Neural progenitor cell (in vitro differentiated cells): Measurements from ENCODE around the gene SNX32. TPM values are rescaled to one million over a fixed set of nuclear protein-coding genes. Genes with fewer than 3 reads are reported as not detected.
A peak's percentile ranks its signal among the peaks of the same experiment; 100 is the strongest.

Source experiments
- DNase-seq: peaks from one replicate; pipeline ENCODE4 v3.0.0-alpha.2; 2016; ENCODE audit warnings: low spot score
- H2AFZ ChIP-seq: fragments of 200-600 bp; sonication (generic); replicated peaks from 2 replicates; pipeline ENCODE4 v1.6.1; 2016; ENCODE audit warnings: antibody characterized with exemption
- H3F3A ChIP-seq: fragments of 200-600 bp; sonication (generic); 2 replicates; pipeline ENCODE4 v1.6.1; 2016; ENCODE audit warnings: antibody characterized with exemption, low read depth
- H3K27ac ChIP-seq: fragments of 200-600 bp; sonication (generic); 2 replicates; pipeline ENCODE4 v1.5.1; 2016; ENCODE audit warnings: mild to moderate bottlenecking
- H3K27me3 ChIP-seq: fragments of 200-600 bp; sonication (generic); 2 replicates; pipeline ENCODE4 v1.6.1; 2016; ENCODE audit warnings: mild to moderate bottlenecking, moderate library complexity
- H3K36me3 ChIP-seq: fragments of 200-600 bp; sonication (generic); 2 replicates; pipeline ENCODE4 v1.5.1; 2016
- H3K4me1 ChIP-seq: fragments of 200-600 bp; sonication (generic); 2 replicates; pipeline ENCODE4 v1.6.1; 2016; ENCODE audit warnings: mixed run types
- H3K4me2 ChIP-seq: fragments of 200-600 bp; sonication (generic); 2 replicates; pipeline ENCODE4 v1.6.1; 2016
- H3K4me3 ChIP-seq: fragments of 200-600 bp; sonication (generic); 2 replicates; pipeline ENCODE4 v1.5.1; 2016
- H3K79me2 ChIP-seq: fragments of 200-600 bp; sonication (generic); 2 replicates; pipeline ENCODE4 v1.6.1; 2016; ENCODE audit warnings: low read depth
- H3K9ac ChIP-seq: fragments of 200-600 bp; sonication (generic); 2 replicates; pipeline ENCODE4 v1.6.1; 2016
- H3K9me3 ChIP-seq: fragments of 200-600 bp; sonication (generic); 2 replicates; pipeline ENCODE4 v1.5.1; 2016; ENCODE audit warnings: low read depth
- H4K20me1 ChIP-seq: fragments of 200-600 bp; sonication (generic); 2 replicates; pipeline ENCODE4 v1.6.1; 2016; ENCODE audit warnings: low read depth
- H3K27ac Mint-ChIP-seq: 3 replicates; pipeline ENCODE4 v1.8.0; 2021; ENCODE audit warnings: mixed read lengths
- H3K27me3 Mint-ChIP-seq: 2 replicates; pipeline ENCODE4 v1.8.0; 2022; ENCODE audit warnings: low read depth, mild to moderate bottlenecking, inconsistent platforms, moderate library complexity, mixed read lengths; ENCODE audit not compliant: insufficient read depth
- H3K36me3 Mint-ChIP-seq: 3 replicates; pipeline ENCODE4 v1.8.0; 2021; ENCODE audit warnings: mixed read lengths
- H3K4me1 Mint-ChIP-seq: 3 replicates; pipeline ENCODE4 v1.8.0; 2021; ENCODE audit warnings: mixed read lengths
- H3K4me3 Mint-ChIP-seq: 3 replicates; pipeline ENCODE4 v1.8.0; 2021; ENCODE audit warnings: mild to moderate bottlenecking, moderate library complexity, mixed read lengths
- H3K9me3 Mint-ChIP-seq: 3 replicates; pipeline ENCODE4 v1.8.0; 2020; ENCODE audit warnings: mixed read lengths
- CTCF ChIP-seq: fragments of 200-600 bp; sonication (generic); IDR thresholded peaks from 2 replicates; pipeline ENCODE4 v1.5.1; 2017; ENCODE audit warnings: antibody characterized with exemption, mild to moderate bottlenecking
- EZH2 ChIP-seq: fragments of 200-600 bp; sonication (generic); IDR thresholded peaks from 2 replicates; pipeline ENCODE4 v1.6.1; 2017; ENCODE audit warnings: antibody characterized with exemption, mild to moderate bottlenecking, moderate library complexity
- EZH2phosphoT487 ChIP-seq: fragments of 200-600 bp; sonication (generic); IDR thresholded peaks from 2 replicates; pipeline ENCODE4 v1.6.1; 2017; ENCODE audit warnings: antibody characterized with exemption
- total RNA-seq: library from RNA; depleted of rRNA; stranded (reverse); fragments of >200 nt; gene quantifications from 2 replicates; pipeline ENCODE4 v1.2.3, GENCODE V29; 2015; ENCODE audit warnings: low replicate concordance

Gene SNX32
- total RNA-seq, 1 donor from 2014 or later, result 1.4 TPM

GRCh38 chr11:65866509-65867283, 32.9 kb downstream of the SNX32 start:
- H3K79me2 ChIP-seq, result peaks cover 6% of the 10 kb centered on the region
- TF ChIP-seq EZH2 (no peak), CTCF (no peak), EZH2phosphoT487 (no peak)
- peaks cover 31% of the 10 kb centered on the region for H3K4me1 Mint-ChIP-seq
- H3K4me1 ChIP-seq, result peaks cover under 1% of the 10 kb centered on the region
- no peak overlapping the region for H3K4me3 ChIP-seq
- no peaks in the 10 kb centered on the region for H3K9me3 ChIP-seq
- peaks cover 12% of the 10 kb centered on the region for H4K20me1 ChIP-seq
- no peak overlapping the region for H3K9ac ChIP-seq
- H3K27me3 ChIP-seq, result peaks cover under 1% of the 10 kb centered on the region
- H2AFZ ChIP-seq, result no peak overlapping the region
- DNase-seq, result no peak
- no peak overlapping the region for H3K4me3 Mint-ChIP-seq
- no peaks in the 10 kb centered on the region for H3K9me3 Mint-ChIP-seq
- no peaks in the 10 kb centered on the region for H3K36me3 ChIP-seq
- H3F3A ChIP-seq, result peaks cover 19% of the 10 kb centered on the region
- peaks cover 22% of the 10 kb centered on the region for H3K27me3 Mint-ChIP-seq
- no peak overlapping the region for H3K4me2 ChIP-seq
- H3K27ac ChIP-seq, result no peak overlapping the region
- peak overlapping the region; percentile 69 for H3K27ac Mint-ChIP-seq
- peaks cover 9% of the 10 kb centered on the region for H3K36me3 Mint-ChIP-seq

GRCh38 chr11:65867284-65868071, 33.7 kb downstream of the SNX32 start:
- Histone ChIP-seq H4K20me1 (peaks cover 11% of the 10 kb centered on the region), H3K4me3 (peak overlapping the region; percentile 54), H3K9me3 (no peaks in the 10 kb centered on the region), H3K9ac (no peak overlapping the region), H3K36me3 (no peaks in the 10 kb centered on the region), H3K27ac (no peak overlapping the region), H2AFZ (peak overlapping the region; percentile 23), H3K79me2 (no peaks in the 10 kb centered on the region), H3K4me1 (peaks cover 4% of the 10 kb centered on the region), H3K4me2 (peak overlapping the region; percentile 76), H3F3A (peaks cover 23% of the 10 kb centered on the region), H3K27me3 (peaks cover 8% of the 10 kb centered on the region)
- peak; percentile 63 for DNase-seq
- H3K27ac Mint-ChIP-seq, result no peak overlapping the region
- H3K9me3 Mint-ChIP-seq, result no peaks in the 10 kb centered on the region
- TF ChIP-seq CTCF (no peak), EZH2phosphoT487 (no peak), EZH2 (no peak)
- peaks cover 20% of the 10 kb centered on the region for H3K27me3 Mint-ChIP-seq
- H3K4me1 Mint-ChIP-seq, result peaks cover 33% of the 10 kb centered on the region
- peak overlapping the region; percentile 71 for H3K4me3 Mint-ChIP-seq
- H3K36me3 Mint-ChIP-seq, result peaks cover 8% of the 10 kb centered on the region

- H3K36me3 Mint-ChIP-seq, result peaks cover 4% of the 10 kb centered on the region
- peaks cover 34% of the 10 kb centered on the region for H3K4me1 Mint-ChIP-seq
- TF ChIP-seq EZH2, result no peak
- TF ChIP-seq CTCF, result no peak
- TF ChIP-seq EZH2phosphoT487, result no peak
- H3K4me3 ChIP-seq, result peak overlapping the region; percentile 54
- H3K27me3 Mint-ChIP-seq, result peaks cover 20% of the 10 kb centered on the region
- peak overlapping the region; percentile 23 for H2AFZ ChIP-seq
- no peaks in the 10 kb centered on the region for H3K36me3 ChIP-seq
- no peak overlapping the region for H3K27ac Mint-ChIP-seq
- no peak overlapping the region for H3K9ac ChIP-seq
- DNase-seq, result peak; percentile 80
- no peaks in the 10 kb centered on the region for H3K9me3 ChIP-seq
- H3K4me2 ChIP-seq, result peak overlapping the region; percentile 76
- H3K9me3 Mint-ChIP-seq, result no peaks in the 10 kb centered on the region
- peak overlapping the region; percentile 71 for H3K4me3 Mint-ChIP-seq
- H3F3A ChIP-seq, result peaks cover 27% of the 10 kb centered on the region
- H3K4me1 ChIP-seq, result peaks cover 4% of the 10 kb centered on the region
- no peaks in the 10 kb centered on the region for H3K79me2 ChIP-seq
- H3K27me3 ChIP-seq, result peaks cover 15% of the 10 kb centered on the region
- H4K20me1 ChIP-seq, result peaks cover 11% of the 10 kb centered on the region
- H3K27ac ChIP-seq, result no peak overlapping the region
Observed at GRCh38 chr11:65868076-65868667, 34.4 kb downstream of the SNX32 start.
